ENCODE measurements around the gene ARHGAP15. TPM values are rescaled to one million over a fixed set of nuclear protein-coding genes. Genes with fewer than 3 reads are reported as not detected.
A peak's percentile ranks its signal among the peaks of the same experiment; 100 is the strongest.

ARHGAP15 gene
- total RNA-seq, 1 donor from 2014 or later: not detected

- H3K36me3 ChIP-seq (ENCODE audit: control insufficient read depth, insufficient read depth, low read length): no peaks in the 10 kb centered on the region
- no peaks in the 10 kb centered on the region for H3K27me3 ChIP-seq (ENCODE audit: control insufficient read depth, insufficient read depth, low read length)
- TF ChIP-seq CTCF (IDR thresholded peaks at IDR 0.05; ENCODE audit: insufficient read depth, low read length, poor library complexity, severe bottlenecking): no peak
- no peak for DNase-seq (ENCODE audit: low read depth)
- no peak overlapping the region for H3K4me3 ChIP-seq (ENCODE audit: low read depth, low read length)
These were observed 421.3 kb downstream of the ARHGAP15 start for GRCh38 chr2:143550500-143550899.

GRCh38 chr2:143551971-143552650, 422.9 kb downstream of the ARHGAP15 start:
- no peak for TF ChIP-seq CTCF (IDR thresholded peaks at IDR 0.05; ENCODE audit: insufficient read depth, low read length, poor library complexity, severe bottlenecking)
- no peaks in the 10 kb centered on the region for H3K36me3 ChIP-seq (ENCODE audit: control insufficient read depth, insufficient read depth, low read length)
- no peak for DNase-seq (ENCODE audit: low read depth)
- H3K27me3 ChIP-seq (ENCODE audit: control insufficient read depth, insufficient read depth, low read length): no peaks in the 10 kb centered on the region
- no peak overlapping the region for H3K4me3 ChIP-seq (ENCODE audit: low read depth, low read length)

GRCh38 chr2:143553261-143553660, 424.0 kb downstream of the ARHGAP15 start:
- no peaks in the 10 kb centered on the region for H3K36me3 ChIP-seq (ENCODE audit: control insufficient read depth, insufficient read depth, low read length)
- H3K27me3 ChIP-seq (ENCODE audit: control insufficient read depth, insufficient read depth, low read length): no peaks in the 10 kb centered on the region
- DNase-seq (ENCODE audit: low read depth): no peak
- no peak overlapping the region for H3K4me3 ChIP-seq (ENCODE audit: low read depth, low read length)
- no peak for TF ChIP-seq CTCF (IDR thresholded peaks at IDR 0.05; ENCODE audit: insufficient read depth, low read length, poor library complexity, severe bottlenecking)

- peak; percentile 5 for DNase-seq (ENCODE audit: low read depth)
- Histone ChIP-seq H3K27me3 (ENCODE audit: control insufficient read depth, insufficient read depth, low read length) (no peaks in the 10 kb centered on the region), H3K36me3 (ENCODE audit: control insufficient read depth, insufficient read depth, low read length) (no peaks in the 10 kb centered on the region), H3K4me3 (ENCODE audit: low read depth, low read length) (no peak overlapping the region)
- no peak for TF ChIP-seq CTCF (IDR thresholded peaks at IDR 0.05; ENCODE audit: insufficient read depth, low read length, poor library complexity, severe bottlenecking)
These were observed 429.4 kb downstream of the ARHGAP15 start for GRCh38 chr2:143558665-143559064.

GRCh38 chr2:143559147-143559546, 429.9 kb downstream of the ARHGAP15 start:
- no peak for DNase-seq (ENCODE audit: low read depth)
- Histone ChIP-seq H3K27me3 (ENCODE audit: control insufficient read depth, insufficient read depth, low read length) (no peaks in the 10 kb centered on the region), H3K36me3 (ENCODE audit: control insufficient read depth, insufficient read depth, low read length) (no peaks in the 10 kb centered on the region), H3K4me3 (ENCODE audit: low read depth, low read length) (no peak overlapping the region)
- TF ChIP-seq CTCF (IDR thresholded peaks at IDR 0.05; ENCODE audit: insufficient read depth, low read length, poor library complexity, severe bottlenecking): no peak

- DNase-seq (ENCODE audit: low read depth): no peak
- no peaks in the 10 kb centered on the region for H3K27me3 ChIP-seq (ENCODE audit: control insufficient read depth, insufficient read depth, low read length)
- H3K36me3 ChIP-seq (ENCODE audit: control insufficient read depth, insufficient read depth, low read length): no peaks in the 10 kb centered on the region
- TF ChIP-seq CTCF (IDR thresholded peaks at IDR 0.05; ENCODE audit: insufficient read depth, low read length, poor library complexity, severe bottlenecking): no peak
- H3K4me3 ChIP-seq (ENCODE audit: low read depth, low read length): no peak overlapping the region
These were observed 431.5 kb downstream of the ARHGAP15 start for GRCh38 chr2:143560724-143561123.

Data from kidney epithelial cell (primary cell).